SK-N-MC (cell line): Measurements from ENCODE around the gene PSMB1.

Experiments
- EZH2 ChIP-seq: fragments of 200-600 bp; sonication (generic); IDR thresholded peaks from one replicate; pipeline ENCODE4 v1.6.1; 2017; ENCODE audit warnings: antibody characterized with exemption
- FOXP2 ChIP-seq: optimal IDR thresholded peaks from 2 replicates; pipeline ENCODE3; 2011; ENCODE audit warnings: mild to moderate bottlenecking, moderate library complexity; ENCODE audit not compliant: insufficient read depth; ENCODE audit errors: extremely low read length, control extremely low read depth
- POLR2AphosphoS5 ChIP-seq: IDR thresholded peaks from 2 replicates; pipeline ENCODE4 v1.6.1; 2012; ENCODE audit warnings: mild to moderate bottlenecking, low read depth, low read length, borderline replicate concordance

- TF ChIP-seq EZH2 (no peak), POLR2AphosphoS5 (no peak), FOXP2 (no peak)
Measured at GRCh38 chr6:170516783-170517616, 36.1 kb downstream of the PSMB1 start.
